IPS-18c (cell line): ENCODE measurements around the gene INSIG1.

Experiments
- H3K4me3 ChIP-seq: 2 replicates; pipeline ENCODE4 v1.7.0; 2013; ENCODE audit warnings: low read depth, mild to moderate bottlenecking, low read length, moderate library complexity; ENCODE audit not compliant: insufficient read depth
- H3K9me3 ChIP-seq: one replicate; pipeline ENCODE4 v1.6.1; 2013; ENCODE audit warnings: mild to moderate bottlenecking, low read length, moderate library complexity; ENCODE audit not compliant: control insufficient read depth, insufficient read depth

Gene INSIG1

DNA sequence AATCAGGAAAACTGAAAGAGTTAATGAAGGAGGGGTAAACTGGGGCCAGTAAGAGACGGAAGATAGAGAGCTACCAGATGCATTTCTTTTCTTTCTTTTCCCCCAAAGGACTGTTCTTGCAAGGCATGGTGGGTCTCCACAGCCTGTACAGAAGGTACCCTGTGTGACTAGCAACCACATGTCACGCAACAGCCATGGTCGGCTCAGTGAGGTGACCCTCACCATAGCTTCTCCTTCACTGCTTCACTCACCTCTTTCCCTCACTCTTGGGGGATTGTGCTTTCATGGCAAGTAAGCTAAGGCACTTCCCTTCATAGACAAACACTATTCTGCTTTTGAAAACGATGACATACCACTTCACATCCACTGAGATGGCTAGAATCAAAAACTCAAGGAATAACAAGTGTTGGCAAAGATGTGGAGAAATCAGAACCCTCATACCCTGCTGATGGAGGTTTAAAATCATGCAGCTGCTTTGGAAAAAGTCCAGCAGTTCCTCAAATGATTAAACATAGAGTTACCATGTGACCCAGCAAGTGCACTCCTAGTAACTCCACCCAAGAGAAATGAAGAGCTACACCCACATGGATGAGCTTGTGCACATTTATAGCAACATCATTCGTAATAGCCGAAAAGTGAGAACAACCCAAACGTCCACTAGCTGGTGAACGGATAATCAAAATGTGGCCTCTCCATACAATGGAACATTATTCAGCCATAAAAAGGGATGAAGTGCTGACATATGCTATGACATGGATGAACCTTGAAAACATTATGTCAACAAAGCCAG lies 3.8 kb upstream of the INSIG1 start:
- Histone ChIP-seq H3K9me3 (no peaks in the 10 kb centered on the region), H3K4me3 (no peak overlapping the region)

DNA sequence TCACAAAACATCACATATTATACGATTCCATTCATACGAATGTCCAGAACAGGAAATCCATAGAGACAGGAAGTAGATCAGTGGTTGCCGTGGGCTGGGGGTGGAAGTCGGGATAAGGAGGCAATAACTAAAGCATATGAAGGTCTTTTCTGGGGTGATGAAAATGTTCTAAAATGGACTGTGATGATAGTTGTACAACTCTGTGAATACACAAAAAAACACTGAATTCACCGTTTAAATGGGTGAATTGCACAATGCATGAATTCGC lies 3.2 kb upstream of the INSIG1 start:
- no peaks in the 10 kb centered on the region for H3K9me3 ChIP-seq
- no peak overlapping the region for H3K4me3 ChIP-seq

DNA sequence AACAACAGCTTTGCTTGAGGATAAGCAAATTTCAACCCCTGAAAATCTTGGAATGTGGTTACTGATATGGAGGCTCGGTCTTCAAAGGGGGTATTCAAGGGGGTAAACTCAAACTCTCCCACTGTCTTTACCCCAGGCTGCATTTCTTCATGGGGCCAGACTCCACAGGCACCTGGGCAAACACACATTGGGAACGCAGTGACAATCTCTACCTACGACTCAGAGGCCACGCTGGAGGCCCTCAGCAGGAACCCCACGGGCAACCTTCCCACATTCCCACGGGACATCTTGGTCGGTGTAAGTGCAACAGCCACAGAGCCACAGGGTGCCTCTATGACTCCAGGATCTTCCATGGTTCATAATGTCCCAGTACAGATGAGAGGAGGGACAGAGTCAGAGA lies 2.2 kb upstream of the INSIG1 start:
- no peak overlapping the region for H3K4me3 ChIP-seq
- H3K9me3 ChIP-seq, result no peaks in the 10 kb centered on the region

DNA sequence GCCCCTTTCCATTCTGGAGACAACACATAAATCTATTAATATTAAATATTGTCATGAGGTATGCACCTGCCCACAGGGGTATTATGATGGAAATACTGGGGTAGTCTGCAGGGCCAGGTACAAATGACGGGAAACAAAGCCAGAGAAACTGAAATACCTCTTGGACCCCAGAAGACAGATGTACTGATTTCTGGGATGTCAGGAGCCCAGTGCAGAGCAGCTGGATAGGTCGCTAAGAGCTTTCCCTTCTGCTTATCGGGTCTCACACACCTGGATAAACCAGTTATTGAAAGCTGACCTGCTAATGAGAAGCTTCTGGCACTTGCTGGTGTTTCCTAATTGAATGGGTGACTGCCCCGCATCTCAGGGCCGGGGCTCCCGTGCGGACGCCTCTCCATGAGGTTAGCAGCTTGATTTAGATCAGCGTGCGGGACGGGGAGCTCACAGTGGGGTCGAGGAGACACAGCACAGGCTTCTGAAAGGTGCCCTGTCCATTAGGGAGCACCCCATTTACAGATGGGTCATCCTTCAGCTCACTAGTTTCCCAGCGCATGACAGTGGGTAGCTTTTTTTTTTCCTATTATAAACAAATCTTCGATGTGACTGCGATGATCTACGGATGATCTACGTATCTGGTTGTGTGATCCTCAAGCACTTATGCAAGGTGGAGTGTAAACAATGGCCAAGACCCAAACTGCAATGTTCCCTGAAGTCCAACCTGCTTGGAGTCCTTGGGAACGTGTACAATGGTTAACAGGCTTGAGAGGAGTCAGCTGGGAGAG lies 1.5 kb upstream of the INSIG1 start:
- Histone ChIP-seq H3K9me3 (no peaks in the 10 kb centered on the region), H3K4me3 (peak overlapping the region; percentile 72)

DNA sequence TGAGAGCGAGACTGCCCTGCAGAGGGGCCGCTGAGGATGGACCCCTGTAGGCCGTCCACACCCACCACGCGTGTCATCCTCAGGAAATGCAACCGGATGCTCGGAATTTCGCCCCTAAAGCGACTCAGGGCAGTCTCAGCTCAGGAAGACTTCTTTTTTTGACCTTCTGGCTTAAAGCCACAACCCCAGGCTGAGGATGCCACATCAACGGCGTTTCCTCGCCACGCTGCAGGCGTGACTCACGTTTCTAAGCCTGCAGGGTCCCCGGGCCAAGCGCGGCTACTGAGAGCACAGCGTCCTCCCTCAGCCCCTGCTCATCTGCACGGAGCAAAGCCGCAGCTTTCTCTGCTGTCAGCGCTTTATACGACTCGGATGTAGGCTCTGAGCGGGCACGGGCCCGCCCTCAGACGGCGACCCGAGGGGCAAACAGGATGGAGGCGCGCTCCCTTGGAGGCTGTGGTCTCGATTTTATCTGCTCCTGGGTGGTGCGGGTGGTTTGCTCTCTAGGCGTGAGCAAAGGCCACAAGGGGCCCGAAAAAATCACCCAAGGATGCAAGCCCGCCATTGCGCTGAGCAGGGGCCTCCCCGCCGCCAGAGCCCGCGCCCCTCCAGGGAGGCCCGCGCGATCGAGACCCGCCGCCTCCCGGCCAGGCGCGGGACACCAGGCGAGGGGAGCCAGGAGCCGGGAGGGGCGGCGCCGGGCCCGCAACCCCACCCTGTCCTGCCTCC lies 726 bp upstream of the INSIG1 start:
- Histone ChIP-seq H3K4me3 (peak overlapping the region; percentile 72), H3K9me3 (no peaks in the 10 kb centered on the region)

DNA sequence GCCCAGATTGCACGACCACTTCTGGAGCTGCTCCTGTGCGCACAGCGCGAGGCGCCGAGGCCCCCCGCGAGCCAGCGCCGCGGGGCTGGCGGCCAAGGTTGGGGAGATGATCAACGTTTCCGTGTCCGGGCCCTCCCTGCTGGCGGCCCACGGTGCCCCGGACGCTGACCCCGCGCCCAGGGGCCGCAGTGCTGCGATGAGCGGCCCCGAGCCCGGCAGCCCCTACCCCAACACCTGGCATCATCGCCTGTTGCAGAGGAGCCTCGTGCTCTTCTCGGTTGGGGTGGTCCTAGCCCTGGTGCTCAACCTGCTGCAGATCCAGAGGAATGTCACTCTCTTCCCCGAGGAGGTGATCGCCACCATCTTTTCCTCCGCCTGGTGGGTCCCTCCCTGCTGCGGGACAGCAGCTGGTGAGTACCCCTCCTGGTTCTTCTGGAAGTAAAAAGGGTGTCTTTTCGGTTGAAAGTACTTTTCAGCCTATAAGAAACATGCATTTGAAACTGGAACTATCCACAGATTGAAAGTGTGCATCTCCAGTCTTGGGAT lies 683 bp downstream of the INSIG1 start:
- Histone ChIP-seq H3K4me3 (peak overlapping the region; percentile 77), H3K9me3 (no peaks in the 10 kb centered on the region)

DNA sequence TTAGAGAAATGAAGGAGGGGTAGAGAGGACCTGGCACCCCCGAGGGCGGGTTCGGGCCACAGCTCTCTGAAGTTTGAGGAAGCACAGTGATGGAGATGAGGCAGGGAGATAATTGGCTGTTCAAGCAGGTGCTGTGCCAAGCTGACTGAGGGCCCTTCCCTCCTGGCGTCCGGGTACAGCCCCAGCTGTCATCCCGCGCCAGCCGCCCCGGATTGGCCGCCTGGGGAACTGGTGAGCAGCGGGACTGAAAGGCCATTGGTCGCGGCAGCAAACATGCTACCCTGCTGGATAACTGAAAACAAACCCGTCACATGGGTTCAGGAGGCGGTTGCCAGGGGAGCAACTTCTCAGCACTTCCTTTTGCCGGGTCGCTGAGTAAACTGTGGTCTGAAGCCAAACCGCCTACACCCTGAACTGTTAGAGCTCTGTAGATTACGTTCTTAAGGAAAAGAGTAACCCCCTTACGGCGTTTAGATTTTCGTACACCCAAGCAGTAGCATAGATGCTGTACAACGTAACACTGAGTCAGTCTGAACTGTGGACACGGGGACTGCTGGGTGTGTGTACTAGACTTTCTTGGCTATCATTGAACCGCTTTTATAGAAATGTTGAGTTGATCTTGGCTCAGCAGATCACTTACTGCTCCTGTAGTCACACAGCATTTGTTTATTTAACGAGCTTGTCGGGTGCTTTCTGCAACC lies 1.3 kb downstream of the INSIG1 start:
- H3K9me3 ChIP-seq, result no peaks in the 10 kb centered on the region
- H3K4me3 ChIP-seq, result peak overlapping the region; percentile 77

DNA sequence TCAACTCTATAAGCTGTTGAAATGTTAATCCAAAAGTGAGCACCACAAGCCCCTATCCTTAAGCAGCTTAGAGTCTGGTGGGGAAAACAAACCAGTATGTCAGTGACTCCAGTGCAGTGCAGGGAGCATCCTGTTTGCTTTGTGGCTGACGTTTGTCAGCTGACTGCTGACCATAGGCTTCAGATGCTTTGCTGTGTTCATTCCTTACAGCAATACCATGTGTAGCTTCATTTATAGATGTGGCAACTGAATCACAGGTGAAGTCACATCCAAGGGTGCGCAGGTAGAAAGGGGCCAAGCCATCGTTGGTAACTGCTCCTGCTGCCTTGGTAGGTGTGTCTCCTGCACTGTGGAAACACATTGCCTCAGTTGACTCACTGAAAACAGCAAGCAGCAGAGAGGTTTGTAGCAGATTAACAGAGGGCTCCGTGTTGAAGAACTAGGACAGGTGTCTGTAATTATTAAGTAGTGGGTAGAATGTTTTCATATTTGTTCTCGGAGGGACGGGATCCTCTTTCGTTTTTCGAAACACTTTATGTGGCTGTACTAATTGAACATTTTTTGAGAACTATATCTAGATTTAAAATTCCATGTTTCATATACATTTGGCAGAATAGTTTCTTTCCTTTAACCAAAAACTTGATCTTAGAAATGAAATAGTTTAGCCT lies 2.0 kb downstream of the INSIG1 start:
- Histone ChIP-seq H3K4me3 (peak overlapping the region; percentile 43), H3K9me3 (no peaks in the 10 kb centered on the region)

DNA sequence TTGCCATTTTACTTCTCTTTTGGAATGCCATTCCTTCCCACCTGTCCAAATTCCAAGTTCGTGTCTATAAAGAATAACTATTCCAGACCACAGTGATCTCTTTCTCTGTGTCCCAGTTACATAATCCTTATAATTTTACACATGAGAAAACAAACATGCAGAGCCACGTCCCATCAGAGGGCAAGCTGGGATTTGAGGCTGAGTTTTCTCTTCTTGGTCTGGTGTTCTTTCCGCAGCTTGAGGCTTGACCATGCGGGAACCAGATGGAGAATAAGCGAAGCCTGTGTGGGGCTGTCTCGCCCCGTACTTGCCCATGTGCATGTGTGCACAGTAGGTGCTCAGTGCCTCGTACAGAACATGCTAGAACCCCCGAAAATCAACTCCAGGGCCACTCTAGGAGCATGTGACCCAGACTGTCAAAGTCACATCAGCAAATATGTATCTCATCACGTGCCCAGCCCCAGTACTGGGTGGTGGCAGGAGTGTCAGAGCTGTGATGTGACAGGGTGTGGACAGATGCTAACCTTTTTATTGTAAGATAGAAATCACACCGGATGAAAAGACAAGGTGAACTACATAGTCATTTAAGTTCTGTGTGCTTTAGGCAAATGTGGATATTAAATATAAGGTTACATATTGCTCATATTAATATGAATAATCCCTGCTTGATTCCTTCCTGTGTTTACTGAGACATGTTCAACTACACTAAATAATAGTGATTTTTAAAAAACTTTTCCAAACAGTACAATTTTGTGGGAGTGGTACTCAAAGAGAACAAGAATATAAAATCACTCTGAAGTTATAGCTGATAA lies 3.2 kb downstream of the INSIG1 start:
- Histone ChIP-seq H3K4me3 (no peak overlapping the region), H3K9me3 (no peaks in the 10 kb centered on the region)

DNA sequence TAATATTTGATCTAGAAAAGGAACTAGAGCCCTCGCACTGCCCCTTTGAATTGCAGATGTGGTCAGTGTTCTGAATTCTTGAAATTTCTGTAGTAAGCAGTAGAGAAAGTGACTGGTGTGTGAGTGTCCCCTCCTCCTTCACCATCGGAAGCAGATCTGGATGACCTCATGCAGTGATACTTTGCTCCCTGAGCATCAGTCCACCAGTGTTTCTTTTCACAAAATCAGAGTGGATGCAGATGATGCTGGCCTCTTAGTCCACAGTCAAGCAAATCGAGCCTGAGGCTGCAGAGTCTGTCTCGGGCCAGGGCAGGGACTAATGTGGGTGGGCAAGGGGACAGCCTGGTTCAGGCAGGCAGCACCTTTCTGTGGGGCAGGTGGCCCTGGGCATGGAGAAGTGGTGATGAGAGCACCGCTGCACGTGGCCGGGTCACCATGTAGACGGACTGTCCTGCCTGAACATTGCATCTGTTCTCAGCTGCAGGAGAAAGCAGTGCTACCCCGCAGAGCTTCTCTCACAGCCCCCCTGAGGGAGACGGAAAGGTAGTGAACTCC lies 5.4 kb downstream of the INSIG1 start:
- Histone ChIP-seq H3K4me3 (no peak overlapping the region), H3K9me3 (no peaks in the 10 kb centered on the region)

DNA sequence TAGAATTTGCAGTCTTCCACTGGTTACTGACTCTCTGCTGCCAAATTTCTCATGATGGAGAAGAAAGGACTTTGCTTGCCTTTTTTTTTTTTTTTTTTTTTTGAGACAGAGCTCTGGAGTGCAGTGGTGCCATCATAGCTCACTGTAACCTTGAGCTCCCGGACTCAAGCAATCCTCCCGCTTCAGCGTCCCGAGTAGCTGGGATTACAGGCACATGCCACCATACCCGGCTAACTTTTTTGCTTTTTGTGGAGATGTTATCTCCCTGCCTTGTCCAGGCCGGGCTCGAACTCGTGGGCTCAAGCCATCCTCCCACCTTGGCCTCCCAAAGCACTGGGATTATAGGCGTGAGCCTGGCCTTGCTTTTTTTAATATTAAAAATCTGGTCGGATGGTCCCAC lies 6.2 kb downstream of the INSIG1 start:
- H3K4me3 ChIP-seq, result no peak overlapping the region
- H3K9me3 ChIP-seq, result no peaks in the 10 kb centered on the region

DNA sequence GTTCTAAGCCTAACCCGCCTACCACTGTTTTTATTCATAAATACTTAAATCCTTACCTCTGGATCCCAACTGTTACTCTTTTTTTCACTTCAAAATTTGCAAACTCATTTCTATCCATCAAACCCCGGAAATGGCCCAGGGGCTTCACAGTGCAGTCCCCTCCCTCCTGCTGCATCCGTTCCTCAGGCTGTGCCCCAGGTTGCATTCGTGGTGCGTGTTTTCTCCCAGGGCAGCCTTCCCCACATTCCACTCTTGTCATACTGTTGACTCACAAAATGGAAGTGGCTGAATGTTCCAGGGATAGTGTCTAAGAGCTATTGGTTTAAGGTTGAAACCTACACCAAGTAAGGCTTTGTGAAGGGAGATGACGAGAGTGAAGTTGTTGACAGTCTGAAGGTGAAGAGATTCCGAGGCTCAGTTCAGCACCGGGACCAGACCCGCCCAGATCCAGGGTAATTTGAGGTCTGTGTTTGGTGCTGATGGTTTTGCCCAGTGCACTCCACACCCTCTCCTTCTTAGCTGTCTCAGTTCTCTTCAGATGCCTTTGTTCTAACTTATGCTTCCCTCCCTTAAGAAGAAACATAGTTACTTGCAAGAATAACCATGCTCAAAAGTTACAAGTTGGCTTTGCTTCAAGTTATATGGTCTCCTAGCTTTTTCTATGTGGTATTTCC lies 7.7 kb downstream of the INSIG1 start:
- Histone ChIP-seq H3K4me3 (no peak overlapping the region), H3K9me3 (no peaks in the 10 kb centered on the region)

DNA sequence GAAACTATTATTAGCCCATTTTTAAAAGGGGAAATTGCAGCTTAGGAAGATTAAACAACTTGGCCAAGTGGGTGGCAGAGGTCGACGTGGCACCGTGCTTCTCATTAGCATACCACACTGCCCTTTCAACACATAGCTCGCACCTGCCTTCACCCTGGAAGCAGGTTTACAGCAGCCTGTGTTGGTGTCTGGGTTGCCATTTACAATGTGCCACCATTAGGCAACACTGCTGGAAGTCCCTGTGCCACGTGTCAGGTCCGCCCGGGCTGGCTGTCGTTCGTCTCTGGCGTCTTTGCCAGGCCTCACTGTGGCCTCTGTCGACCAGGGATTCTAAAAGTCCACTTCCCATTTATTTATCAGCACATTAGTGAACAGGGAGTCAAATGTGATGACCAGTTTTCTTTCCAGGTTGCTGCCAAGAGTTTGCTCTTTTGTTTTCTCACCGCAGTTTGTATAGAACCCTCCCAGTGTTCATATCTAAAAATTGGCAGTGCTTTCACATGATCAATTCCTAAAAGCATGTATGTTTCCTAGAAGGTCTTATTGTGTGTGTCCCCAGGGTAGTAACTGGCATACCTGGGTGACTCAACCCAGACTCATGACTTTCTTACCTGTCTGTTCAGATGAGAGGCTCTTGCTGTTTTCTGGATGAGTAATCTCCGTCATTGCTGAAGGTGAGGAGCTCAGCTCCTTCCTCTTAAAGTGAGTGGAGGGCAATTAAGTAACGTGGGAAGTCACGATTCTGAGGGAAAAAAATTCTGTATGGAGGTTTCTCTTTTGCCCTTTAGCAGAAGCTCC lies 9.2 kb downstream of the INSIG1 start:
- H3K4me3 ChIP-seq, result no peak overlapping the region
- H3K9me3 ChIP-seq, result no peaks in the 10 kb centered on the region

DNA sequence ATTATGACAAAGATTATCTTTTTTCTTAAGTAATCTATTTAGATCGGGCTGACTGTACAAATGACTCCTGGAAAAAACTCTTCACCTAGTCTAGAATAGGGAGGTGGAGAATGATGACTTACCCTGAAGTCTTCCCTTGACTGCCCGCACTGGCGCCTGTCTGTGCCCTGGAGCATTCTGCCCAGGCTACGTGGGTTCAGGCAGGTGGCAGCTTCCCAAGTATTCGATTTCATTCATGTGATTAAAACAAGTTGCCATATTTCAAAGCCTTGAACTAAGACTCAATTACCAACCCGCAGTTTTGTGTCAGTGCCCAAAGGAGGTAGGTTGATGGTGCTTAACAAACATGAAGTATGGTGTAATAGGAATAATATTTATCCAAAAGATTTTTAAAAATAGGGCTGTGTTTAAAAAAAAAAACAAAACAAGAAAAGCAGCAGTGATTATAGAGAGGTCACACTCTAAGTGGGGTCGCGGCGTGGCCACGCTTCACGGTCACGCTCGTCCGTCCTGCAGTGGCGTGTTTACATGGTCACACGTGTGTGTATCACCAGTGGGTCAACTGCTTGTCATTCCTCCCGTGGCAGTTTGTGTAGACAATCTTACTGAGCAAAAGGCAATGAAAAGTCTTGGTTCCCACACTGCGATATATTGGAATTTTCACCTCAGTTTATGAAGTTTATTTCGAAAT lies 10.8 kb downstream of the INSIG1 start:
- no peak overlapping the region for H3K4me3 ChIP-seq
- no peaks in the 10 kb centered on the region for H3K9me3 ChIP-seq
